NCI-H146 (cell line): Measurements from ENCODE around the gene RS1.
A peak's percentile ranks its signal among the peaks of the same experiment; 100 is the strongest.

Experiments
- DNase-seq: peaks from one replicate; lab custom pipeline; 2025; lab: John Stamatoyannopoulos, UW

RS1 gene

GRCh38 chrX:18672008-18672407 is at the start of gene RS1:
Gene RS1, minus strand, starts transcription at chrX:18672108. Its CDS starts 40 bp downstream, at chrX:18672068.
- DNase-seq, result no peak

DNA sequence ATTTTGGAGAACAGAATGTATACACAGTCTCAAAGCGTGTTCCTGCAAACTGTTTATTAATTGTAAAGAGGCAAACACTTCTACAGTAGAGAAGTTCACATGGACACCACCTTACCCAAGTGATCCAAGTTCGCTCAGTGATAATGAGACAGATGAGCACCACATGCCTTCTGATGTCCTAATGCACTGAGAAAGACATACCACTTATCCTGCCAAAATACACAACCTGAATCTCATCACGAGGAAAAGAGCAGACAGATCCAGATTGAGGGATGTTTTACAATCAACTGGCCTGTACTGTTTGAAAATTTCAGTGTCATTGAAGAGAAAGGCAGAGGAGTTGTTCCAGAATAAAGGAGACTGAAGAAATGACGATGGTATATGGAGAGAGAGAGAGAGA is 47.9 kb upstream of the RS1 start:
- DNase-seq, result no peak

DNA sequence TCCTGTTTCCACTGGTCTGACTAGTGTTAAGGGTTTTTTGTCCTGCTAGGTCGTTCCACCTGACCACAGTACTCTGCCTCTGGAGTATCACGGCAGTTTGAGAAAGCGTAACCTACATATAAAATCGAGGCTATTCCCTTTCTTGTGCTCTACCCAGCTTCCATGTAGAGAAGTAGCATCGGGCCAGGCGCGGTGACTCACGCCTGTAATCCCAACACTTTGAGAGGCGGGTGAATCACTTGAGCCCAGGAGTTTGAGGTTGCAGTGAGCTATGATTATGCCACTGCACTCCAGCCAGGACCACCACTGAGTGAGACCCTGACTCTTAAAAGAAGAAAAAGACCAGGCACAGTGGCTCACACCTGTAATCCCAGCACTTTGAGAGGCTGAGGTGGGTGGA is 43.0 kb upstream of the RS1 start:
- DNase-seq, result no peak

DNA sequence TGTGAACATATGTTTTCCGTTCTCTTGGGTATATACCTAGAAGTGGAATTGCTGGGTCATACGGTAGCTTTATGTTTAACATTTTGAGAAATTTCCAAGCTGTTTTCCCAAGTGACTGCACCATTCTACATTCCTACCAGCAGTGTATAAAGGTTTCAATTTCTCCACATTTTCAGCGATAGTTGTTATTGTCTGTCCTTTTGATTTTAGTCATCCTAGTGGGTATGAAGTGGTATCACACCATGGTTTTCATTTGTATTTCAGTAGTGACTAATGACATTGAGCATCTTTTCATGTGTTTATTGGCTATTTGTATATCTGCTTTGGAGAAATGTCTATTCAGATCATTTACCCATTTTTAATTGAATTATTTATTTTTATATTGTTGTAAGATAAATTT is 37.9 kb upstream of the RS1 start:
- no peak for DNase-seq

DNA sequence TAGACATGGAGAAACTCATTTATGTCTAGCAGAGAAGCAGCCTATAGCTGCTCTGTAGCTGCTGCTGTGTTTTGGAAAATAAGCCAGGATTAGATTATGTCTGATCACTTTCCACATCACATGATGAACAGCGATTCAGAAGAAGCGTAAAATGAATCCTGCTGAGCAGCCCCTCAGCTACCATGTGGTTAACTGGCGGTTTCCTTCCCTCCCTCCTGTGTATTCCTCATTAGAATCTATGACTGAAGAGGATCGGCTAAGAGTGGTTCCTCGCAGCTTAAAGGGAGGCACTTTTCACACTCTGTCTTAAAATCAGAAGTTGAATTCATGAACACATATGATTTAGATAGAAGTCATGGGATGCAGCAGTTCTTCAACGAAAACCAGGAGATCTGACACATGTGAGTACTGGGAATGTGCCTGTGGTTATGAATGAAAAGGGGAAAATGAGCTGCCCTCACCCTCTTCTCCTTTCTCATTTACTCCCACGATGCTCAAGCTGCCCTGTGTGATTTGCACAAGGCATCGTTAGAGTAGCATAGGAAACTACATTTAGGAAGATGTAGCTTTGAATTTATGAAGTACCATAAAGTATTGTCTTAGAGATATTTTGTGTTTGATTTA is 35.6 kb upstream of the RS1 start, which contains the start of gene PPEF1:
Gene PPEF1, plus strand, starts transcription at position 220 of the 624 bp plus-strand sequence. Its CDS starts 136 bp downstream, at position 356.
- no peak for DNase-seq

DNA sequence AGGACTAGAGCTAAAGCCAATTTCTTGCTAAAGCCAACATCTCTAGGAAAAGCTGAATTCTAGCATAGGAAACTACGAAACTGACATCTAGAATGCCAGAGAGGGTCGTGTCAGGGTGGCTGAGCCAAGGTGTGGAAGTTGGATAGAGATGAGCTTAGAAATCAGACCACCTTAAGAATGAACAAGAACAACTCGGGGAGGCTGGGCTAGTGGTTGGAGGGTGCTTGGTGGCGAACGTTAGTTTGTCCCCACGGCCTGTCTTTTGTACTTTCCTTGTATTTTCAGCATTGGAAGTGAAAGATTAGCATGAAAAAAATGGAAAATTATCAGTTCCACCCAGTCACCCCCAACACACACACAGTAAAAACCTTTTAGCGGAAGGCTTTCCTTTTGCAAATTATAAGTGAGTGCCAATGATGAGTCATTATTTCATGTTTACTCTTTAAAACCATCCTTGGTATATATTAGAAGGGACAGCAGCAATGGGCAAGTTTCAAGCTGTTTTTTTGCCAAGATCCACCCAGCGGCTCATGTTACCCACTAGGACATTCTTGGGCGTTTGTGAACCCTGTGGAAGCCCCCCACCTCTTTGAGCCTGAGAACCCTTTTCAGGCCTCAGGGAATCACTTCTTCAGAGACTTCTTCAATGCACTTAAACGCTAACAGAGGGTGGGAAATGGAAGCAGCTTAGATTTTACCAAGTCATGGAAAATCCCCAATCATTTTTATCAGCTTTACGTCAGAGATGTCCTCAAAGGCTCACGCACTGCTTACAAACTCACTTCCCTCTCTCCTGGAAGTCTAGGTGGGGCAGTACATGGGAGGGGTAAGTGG is 30.7 kb upstream of the RS1 start:
- no peak for DNase-seq

DNA sequence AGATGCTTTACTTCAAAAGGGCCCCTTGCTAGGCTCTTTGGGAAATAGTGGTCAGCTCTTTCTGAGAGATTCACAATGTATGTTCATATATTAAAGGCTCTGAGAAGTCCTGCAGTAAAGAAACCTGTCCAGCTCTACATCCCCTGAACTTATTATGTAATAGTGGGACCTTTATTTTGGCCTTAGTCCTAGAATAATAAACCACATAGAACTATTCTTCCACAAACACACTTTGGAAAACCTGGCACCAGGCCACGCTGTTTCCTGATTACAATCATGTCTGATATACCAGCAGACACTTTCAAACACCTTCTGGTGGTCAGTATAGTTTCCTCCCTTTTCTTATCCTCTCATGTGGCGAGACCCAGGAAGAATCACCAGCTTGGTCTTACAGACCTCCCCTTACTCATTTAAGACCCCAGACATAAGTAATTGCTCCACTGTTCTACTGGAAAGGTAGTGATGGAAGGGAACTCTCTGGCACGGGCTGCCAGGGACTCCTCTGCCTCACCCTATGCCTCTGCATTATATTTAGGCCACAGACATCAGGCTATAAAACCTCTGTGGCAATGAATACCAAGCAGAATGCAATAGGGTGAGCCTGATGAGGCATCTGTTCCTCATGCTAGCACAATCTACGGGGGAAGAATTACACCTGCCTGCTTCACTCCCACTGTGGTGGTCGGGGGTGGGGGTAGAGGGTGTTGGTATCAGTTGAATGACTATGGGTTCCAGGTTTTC is 29.9 kb upstream of the RS1 start:
- no peak for DNase-seq

- no peak for DNase-seq
Observed at GRCh38 chrX:18698737-18699650, 27.1 kb upstream of the RS1 start.

- no peak for DNase-seq
Observed at GRCh38 chrX:18696653-18697052, 24.7 kb upstream of the RS1 start.

DNA sequence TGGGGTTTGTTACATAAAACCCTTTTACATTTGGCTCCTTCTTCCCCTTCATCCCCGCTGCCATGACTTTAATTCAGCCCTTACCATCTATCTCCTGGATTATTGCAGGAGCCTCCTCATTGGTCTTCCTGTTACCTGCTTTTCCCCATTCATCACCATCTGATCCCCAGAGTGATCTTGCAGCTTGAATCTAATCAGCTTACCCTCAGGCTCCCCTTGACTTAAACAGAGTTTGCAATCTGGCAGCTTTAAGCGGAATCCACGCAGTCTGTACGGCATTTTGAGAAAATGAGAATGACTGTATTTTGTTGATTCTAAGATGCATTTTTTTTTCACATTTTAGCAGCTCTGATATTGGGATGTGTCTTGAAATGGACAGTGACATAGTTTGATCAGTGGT is 20.6 kb upstream of the RS1 start:
- no peak for DNase-seq

DNA sequence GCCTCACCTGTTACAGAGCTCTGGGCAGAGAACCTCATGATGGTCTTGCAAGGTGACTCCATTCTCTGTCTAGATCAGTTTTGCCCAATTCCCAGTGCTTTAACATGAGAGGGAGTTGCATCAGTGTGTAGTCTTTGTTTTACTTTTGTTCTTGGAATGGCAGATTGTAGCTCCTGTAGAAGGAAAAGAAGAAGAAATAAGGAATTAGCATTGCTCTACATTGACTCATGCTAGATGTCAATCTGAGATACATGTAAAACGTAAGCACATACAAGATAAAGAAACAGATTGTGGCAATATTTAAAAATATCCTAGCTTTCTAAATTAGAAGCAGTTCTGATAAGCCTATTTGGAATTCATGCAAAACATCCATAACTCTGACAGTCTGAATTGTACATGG is 19.5 kb upstream of the RS1 start:
- no peak for DNase-seq

GRCh38 chrX:18687856-18688495 is 16.1 kb upstream of the RS1 start:
- no peak for DNase-seq

DNA sequence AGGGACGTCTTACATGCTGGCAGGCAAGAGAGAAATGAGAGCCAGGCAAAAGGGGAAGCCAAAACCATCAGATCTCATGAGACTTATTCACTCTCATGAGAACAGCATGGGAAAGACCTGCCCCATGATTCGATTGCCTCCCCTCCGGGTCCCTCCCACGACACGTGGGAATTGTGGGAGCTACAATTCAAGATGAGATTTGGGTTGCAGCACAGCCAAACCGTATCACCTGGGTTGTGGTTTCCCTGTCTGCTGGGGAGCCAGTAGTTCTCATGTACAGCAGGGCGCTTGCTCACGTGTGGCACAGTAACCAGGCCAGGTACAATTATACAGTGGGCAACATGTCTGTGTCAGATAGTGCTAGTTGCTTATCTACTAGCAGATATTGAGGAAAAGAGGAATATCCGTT is 11.1 kb upstream of the RS1 start:
- DNase-seq, result no peak

- DNase-seq, result no peak
Observed at GRCh38 chrX:18681996-18682395, 10.1 kb upstream of the RS1 start.

DNA sequence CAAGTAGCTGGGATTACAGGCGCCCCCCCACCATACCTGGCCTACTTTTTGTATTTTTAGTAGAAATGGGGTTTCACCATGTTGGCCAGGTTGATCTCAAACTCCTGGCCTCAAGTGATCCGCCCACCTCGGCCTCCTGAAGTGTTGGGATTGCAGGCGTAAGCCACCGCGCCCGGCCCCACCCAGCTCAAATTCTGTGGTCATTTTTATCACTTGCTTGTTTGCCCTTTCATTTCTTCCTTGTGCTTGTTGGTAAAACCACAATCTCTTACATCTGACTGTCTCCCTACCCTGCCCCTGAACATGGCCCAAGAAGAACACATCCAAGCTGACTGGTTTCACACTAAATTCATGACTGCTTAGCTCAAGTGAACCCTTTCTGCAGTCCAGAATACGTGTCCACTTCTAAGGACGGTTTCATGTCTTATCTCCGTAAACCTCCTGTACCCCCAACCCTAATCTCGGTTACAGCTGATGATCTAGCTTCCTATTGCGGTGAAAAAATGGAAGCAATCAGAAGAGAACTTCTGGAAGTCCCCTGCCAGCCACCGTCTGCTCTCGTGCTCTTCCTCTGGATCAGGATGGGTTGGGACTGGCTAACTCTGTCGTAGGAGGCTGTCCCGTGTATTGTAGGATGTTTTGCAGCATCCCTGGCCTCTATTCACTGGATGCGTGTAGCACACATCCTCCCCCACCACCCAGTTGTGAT is 5.4 kb upstream of the RS1 start:
- DNase-seq, result no peak

- DNase-seq, result peak; percentile 43
Observed at GRCh38 chrX:18676470-18676869, 4.6 kb upstream of the RS1 start.

DNA sequence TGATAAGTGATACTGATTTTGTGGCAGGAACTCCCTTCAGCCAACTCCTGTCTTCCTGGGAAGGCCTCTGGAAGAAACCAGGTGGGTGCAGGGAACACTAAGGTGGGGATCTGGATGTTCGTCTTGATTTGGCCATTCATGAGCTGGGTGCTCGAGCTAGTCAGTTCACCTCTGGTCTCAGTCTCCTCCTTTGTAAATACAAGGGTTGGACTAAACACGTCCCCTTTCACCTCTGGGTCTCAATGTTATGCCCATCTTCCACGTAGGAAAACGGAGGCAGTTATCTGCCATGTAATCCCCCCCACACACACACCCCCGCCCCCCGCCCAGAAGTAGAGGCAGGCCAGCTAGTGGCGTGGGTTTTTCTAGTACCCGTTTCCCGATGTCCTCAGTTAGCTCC is 4.1 kb upstream of the RS1 start:
- no peak for DNase-seq

- DNase-seq, result peak; percentile 61
Observed at GRCh38 chrX:18674788-18675735, 3.2 kb upstream of the RS1 start.

- DNase-seq, result peak; percentile 54
Observed at GRCh38 chrX:18674417-18674787, 2.5 kb upstream of the RS1 start.
